ENCODE data around the gene KAT6B.

KAT6B gene

DNA sequence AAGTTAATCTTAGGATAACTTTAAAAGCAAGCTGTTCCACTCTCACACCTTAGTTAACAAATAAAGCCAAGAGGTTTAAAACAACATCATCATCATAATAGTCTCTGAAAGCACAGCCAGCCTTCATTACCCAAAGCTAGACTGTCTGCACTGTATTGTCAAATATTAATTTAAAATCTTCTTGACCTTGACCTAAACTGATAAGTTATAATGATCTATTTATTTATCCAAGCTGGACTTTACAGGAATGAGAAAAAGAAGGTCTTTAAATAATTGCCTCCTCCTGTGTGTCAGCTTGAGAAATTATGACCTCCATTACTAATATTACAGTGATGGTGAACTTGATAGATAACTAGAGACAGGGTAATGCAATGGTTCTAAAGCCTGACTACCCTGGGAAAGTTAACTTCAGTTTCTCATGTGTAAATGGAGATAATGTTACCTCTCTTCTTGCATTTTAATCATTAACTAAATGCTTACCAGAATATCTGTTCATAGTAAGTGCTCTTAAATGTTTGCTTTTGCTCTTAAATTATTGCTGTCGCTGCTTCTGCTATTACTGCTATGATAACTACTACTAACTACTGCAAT is 111.0 kb downstream of the KAT6B start:
- no peaks in the 10 kb centered on the region for H3K27me3 ChIP-seq (ENCODE audit: control insufficient read depth in 3 of 3, insufficient read depth in 3 of 3, low read depth in 1 of 3, low read length in 3 of 3)
- peaks cover 0 to 3% of the 10 kb centered on the region in 2 donors for H3K4me1 ChIP-seq (ENCODE audit: control insufficient read depth in 2 of 2, insufficient read depth in 1 of 2, low read depth in 1 of 2, low read length in 2 of 2)
- no peak overlapping the region for H2AFZ ChIP-seq (ENCODE audit: low read length)
- H3K36me3 ChIP-seq (replicated peaks in 1 of 2; ENCODE audit: control insufficient read depth in 2 of 2, insufficient read depth in 2 of 2, low read length in 2 of 2), result no peaks in the 10 kb centered on the region
- no peak overlapping the region for H3K4me2 ChIP-seq (ENCODE audit: insufficient read depth, low read length, poor library complexity, severe bottlenecking)
- no peak overlapping the region for H2BK12ac ChIP-seq (ENCODE audit: low read length)
- H2AK5ac ChIP-seq (ENCODE audit: low read depth, low read length), result no peak overlapping the region
- no peak overlapping the region for H3K27ac ChIP-seq (replicated peaks; ENCODE audit: low read length)
- H3K4ac ChIP-seq (ENCODE audit: low read length), result no peak overlapping the region
- H3K9me3 ChIP-seq (replicated peaks in 1 of 2; ENCODE audit: control insufficient read depth in 2 of 2, insufficient read depth in 1 of 2, low read depth in 1 of 2, low read length in 2 of 2), result no peaks in the 10 kb centered on the region
- WGBS, 2 donors (ENCODE audit: extremely low coverage in 2 of 2, insufficient read length in 2 of 2, insufficient replicate concordance in 1 of 2), result no CpG with 5 or more reads among the region's 1 CpG
- no peak overlapping the region for H3K23ac ChIP-seq (ENCODE audit: low read depth, low read length, poor library complexity)
- H2BK5ac ChIP-seq (ENCODE audit: low read length), result no peak overlapping the region
- DNase-seq (ENCODE audit: low spot score), result no peak
- no peak overlapping the region for H3K4me3 ChIP-seq (ENCODE audit: low read length in 2 of 2)
- H3K9ac ChIP-seq (ENCODE audit: low read depth, low read length, poor library complexity), result no peak overlapping the region
- no peak overlapping the region for H4K91ac ChIP-seq (ENCODE audit: low read depth, low read length, poor library complexity)
- no peak overlapping the region for H3K18ac ChIP-seq (ENCODE audit: low read length)
- no peak overlapping the region for H2BK120ac ChIP-seq (ENCODE audit: low read depth, low read length)
- no peak overlapping the region for H4K8ac ChIP-seq (ENCODE audit: low read depth, low read length)
- H2BK15ac ChIP-seq (ENCODE audit: low read length), result no peak overlapping the region
- H3K79me1 ChIP-seq (ENCODE audit: low read depth, low read length), result no peaks in the 10 kb centered on the region
- no peak overlapping the region for H3K14ac ChIP-seq (ENCODE audit: low read length)

DNA sequence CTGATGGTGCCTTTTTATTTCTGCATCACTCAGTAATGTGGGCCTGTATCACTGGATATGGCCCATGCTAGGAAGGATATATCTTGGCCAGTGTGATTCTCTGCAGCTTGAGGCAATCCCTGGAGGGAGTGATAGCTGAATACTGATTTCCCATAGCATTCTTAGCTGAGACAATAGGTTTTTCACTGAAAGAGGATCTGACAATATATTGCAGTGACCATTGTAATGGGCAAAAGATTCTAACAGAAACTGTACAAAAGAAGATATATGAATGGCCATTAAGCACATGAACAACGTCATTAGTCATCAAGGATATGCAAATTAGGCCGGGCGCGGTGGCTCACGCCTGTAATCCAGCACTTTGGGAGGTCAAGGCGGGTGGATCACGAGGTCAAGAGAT is 117.8 kb downstream of the KAT6B start:
- H4K8ac ChIP-seq (ENCODE audit: low read depth, low read length), result no peak overlapping the region
- no peak overlapping the region for H2AFZ ChIP-seq (ENCODE audit: low read length)
- no peak overlapping the region for H2BK12ac ChIP-seq (ENCODE audit: low read length)
- H3K4me1 ChIP-seq (ENCODE audit: control insufficient read depth in 2 of 2, insufficient read depth in 1 of 2, low read depth in 1 of 2, low read length in 2 of 2), result peaks cover 0 to 8% of the 10 kb centered on the region in 2 donors
- WGBS, 2 donors (ENCODE audit: extremely low coverage in 2 of 2, insufficient read length in 2 of 2, insufficient replicate concordance in 1 of 2), result no CpG with 5 or more reads among the region's 7 CpGs
- H3K36me3 ChIP-seq (replicated peaks in 1 of 2; ENCODE audit: control insufficient read depth in 2 of 2, insufficient read depth in 2 of 2, low read length in 2 of 2), result no peaks in the 10 kb centered on the region
- H3K4me3 ChIP-seq (ENCODE audit: low read length in 2 of 2), result no peak overlapping the region
- no peak overlapping the region for H3K9ac ChIP-seq (ENCODE audit: low read depth, low read length, poor library complexity)
- no peak overlapping the region for H3K18ac ChIP-seq (ENCODE audit: low read length)
- H3K79me1 ChIP-seq (ENCODE audit: low read depth, low read length), result no peaks in the 10 kb centered on the region
- H4K91ac ChIP-seq (ENCODE audit: low read depth, low read length, poor library complexity), result no peak overlapping the region
- H2BK15ac ChIP-seq (ENCODE audit: low read length), result no peak overlapping the region
- H3K23ac ChIP-seq (ENCODE audit: low read depth, low read length, poor library complexity), result no peak overlapping the region
- no peak overlapping the region for H3K4ac ChIP-seq (ENCODE audit: low read length)
- H3K14ac ChIP-seq (ENCODE audit: low read length), result no peak overlapping the region
- no peak overlapping the region for H2AK5ac ChIP-seq (ENCODE audit: low read depth, low read length)
- H2BK5ac ChIP-seq (ENCODE audit: low read length), result no peak overlapping the region
- no peak overlapping the region for H3K27ac ChIP-seq (replicated peaks; ENCODE audit: low read length)
- H2BK120ac ChIP-seq (ENCODE audit: low read depth, low read length), result no peak overlapping the region
- H3K9me3 ChIP-seq (replicated peaks in 1 of 2; ENCODE audit: control insufficient read depth in 2 of 2, insufficient read depth in 1 of 2, low read depth in 1 of 2, low read length in 2 of 2), result no peaks in the 10 kb centered on the region
- no peak for DNase-seq (ENCODE audit: low spot score)
- H3K27me3 ChIP-seq (ENCODE audit: control insufficient read depth in 3 of 3, insufficient read depth in 3 of 3, low read depth in 1 of 3, low read length in 3 of 3), result no peaks in the 10 kb centered on the region
- H3K4me2 ChIP-seq (ENCODE audit: insufficient read depth, low read length, poor library complexity, severe bottlenecking), result no peak overlapping the region

DNA sequence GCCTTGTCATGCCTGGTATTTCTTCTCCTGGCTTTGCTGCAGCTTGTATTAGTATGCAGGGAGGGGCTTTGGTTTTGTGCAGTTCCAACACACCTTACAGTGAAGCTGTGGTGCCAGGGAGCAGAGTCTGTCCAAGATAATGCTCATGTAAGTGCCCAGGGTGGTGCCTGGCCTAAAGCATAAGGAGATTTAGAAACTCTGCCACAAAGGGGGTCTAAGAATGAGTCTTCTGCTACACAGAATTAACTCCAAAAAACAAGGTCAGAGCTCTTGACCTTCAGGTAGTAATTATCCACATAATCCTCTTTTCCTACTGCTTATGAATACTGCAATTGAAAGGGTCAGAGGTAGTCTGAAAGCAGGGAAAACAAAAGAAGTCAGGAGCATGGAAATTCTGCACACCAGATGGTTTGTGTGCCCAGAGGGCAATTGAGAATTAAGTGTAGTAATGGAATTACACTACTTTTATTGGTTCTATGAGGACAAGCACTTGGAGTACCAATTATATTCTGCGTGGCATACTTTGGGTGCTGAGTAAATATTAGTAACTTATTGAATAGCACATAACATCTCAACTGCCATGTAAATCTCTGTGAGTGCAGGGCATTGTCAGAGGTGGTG is 121.5 kb downstream of the KAT6B start:
- H2AFZ ChIP-seq (ENCODE audit: low read length), result no peak overlapping the region
- H3K4me1 ChIP-seq (ENCODE audit: control insufficient read depth in 2 of 2, insufficient read depth in 1 of 2, low read depth in 1 of 2, low read length in 2 of 2), result peaks cover 0 to 8% of the 10 kb centered on the region in 2 donors
- no peak overlapping the region for H2BK120ac ChIP-seq (ENCODE audit: low read depth, low read length)
- H2BK5ac ChIP-seq (ENCODE audit: low read length), result no peak overlapping the region
- no peak overlapping the region for H2AK5ac ChIP-seq (ENCODE audit: low read depth, low read length)
- H3K27ac ChIP-seq (replicated peaks; ENCODE audit: low read length), result no peak overlapping the region
- H3K4me2 ChIP-seq (ENCODE audit: insufficient read depth, low read length, poor library complexity, severe bottlenecking), result no peak overlapping the region
- no peak overlapping the region for H3K14ac ChIP-seq (ENCODE audit: low read length)
- H4K91ac ChIP-seq (ENCODE audit: low read depth, low read length, poor library complexity), result no peak overlapping the region
- DNase-seq (ENCODE audit: low spot score), result no peak
- H3K18ac ChIP-seq (ENCODE audit: low read length), result no peak overlapping the region
- H3K4me3 ChIP-seq (ENCODE audit: low read length in 2 of 2), result no peak overlapping the region
- H3K9me3 ChIP-seq (replicated peaks in 1 of 2; ENCODE audit: control insufficient read depth in 2 of 2, insufficient read depth in 1 of 2, low read depth in 1 of 2, low read length in 2 of 2), result no peaks in the 10 kb centered on the region
- no peak overlapping the region for H3K4ac ChIP-seq (ENCODE audit: low read length)
- H3K23ac ChIP-seq (ENCODE audit: low read depth, low read length, poor library complexity), result no peak overlapping the region
- no peak overlapping the region for H4K8ac ChIP-seq (ENCODE audit: low read depth, low read length)
- H2BK12ac ChIP-seq (ENCODE audit: low read length), result no peak overlapping the region
- no peaks in the 10 kb centered on the region for H3K79me1 ChIP-seq (ENCODE audit: low read depth, low read length)
- H3K27me3 ChIP-seq (ENCODE audit: control insufficient read depth in 3 of 3, insufficient read depth in 3 of 3, low read depth in 1 of 3, low read length in 3 of 3), result no peaks in the 10 kb centered on the region
- no CpG with 5 or more reads among the region's 1 CpG for WGBS, 2 donors (ENCODE audit: extremely low coverage in 2 of 2, insufficient read length in 2 of 2, insufficient replicate concordance in 1 of 2)
- no peaks in the 10 kb centered on the region for H3K36me3 ChIP-seq (replicated peaks in 1 of 2; ENCODE audit: control insufficient read depth in 2 of 2, insufficient read depth in 2 of 2, low read length in 2 of 2)
- no peak overlapping the region for H3K9ac ChIP-seq (ENCODE audit: low read depth, low read length, poor library complexity)
- H2BK15ac ChIP-seq (ENCODE audit: low read length), result no peak overlapping the region

DNA sequence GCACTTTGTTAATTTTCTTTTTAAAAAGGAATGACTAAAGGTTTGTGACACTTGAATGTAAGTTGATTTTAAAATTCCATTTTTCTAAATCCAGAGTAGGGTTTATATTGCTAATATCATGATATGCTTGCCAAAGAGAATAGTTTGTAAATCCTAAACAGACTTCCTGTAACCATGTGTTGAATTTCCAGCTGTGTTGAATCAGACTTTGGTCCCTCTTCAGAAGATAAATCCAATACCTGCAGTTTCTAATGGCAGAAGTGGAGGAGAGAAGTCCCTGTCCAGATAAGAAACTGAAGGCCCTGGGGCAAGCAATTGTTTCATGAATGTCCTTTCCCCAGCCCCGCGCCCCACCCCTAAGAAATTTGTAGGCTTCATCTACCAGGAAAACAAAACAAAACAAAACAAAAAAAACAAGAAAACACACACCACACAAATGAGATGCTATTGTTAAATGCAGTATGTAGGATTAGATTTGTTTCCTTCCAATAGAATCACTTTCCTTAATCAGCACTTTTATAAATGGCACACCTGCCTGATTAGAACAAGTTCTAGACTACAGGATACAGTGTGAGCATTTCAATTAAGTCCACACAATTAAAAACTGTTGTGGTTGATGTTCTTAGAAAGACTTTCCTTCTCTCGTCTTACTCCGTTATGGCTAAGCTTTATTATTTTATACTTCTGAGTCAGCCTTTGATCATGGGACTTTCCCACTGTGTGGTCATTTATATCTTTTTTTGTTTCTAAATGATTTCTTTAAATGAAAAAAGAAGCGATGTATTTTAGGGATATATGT is 122.8 kb downstream of the KAT6B start:
- H3K4me2 ChIP-seq (ENCODE audit: insufficient read depth, low read length, poor library complexity, severe bottlenecking), result no peak overlapping the region
- H3K9ac ChIP-seq (ENCODE audit: low read depth, low read length, poor library complexity), result no peak overlapping the region
- no peaks in the 10 kb centered on the region for H3K79me1 ChIP-seq (ENCODE audit: low read depth, low read length)
- no peak overlapping the region for H2BK5ac ChIP-seq (ENCODE audit: low read length)
- H3K27me3 ChIP-seq (ENCODE audit: control insufficient read depth in 3 of 3, insufficient read depth in 3 of 3, low read depth in 1 of 3, low read length in 3 of 3), result no peaks in the 10 kb centered on the region
- peaks cover 0 to 5% of the 10 kb centered on the region in 2 donors for H3K4me1 ChIP-seq (ENCODE audit: control insufficient read depth in 2 of 2, insufficient read depth in 1 of 2, low read depth in 1 of 2, low read length in 2 of 2)
- H4K8ac ChIP-seq (ENCODE audit: low read depth, low read length), result no peak overlapping the region
- H3K14ac ChIP-seq (ENCODE audit: low read length), result no peak overlapping the region
- H2AK5ac ChIP-seq (ENCODE audit: low read depth, low read length), result no peak overlapping the region
- no peaks in the 10 kb centered on the region for H3K36me3 ChIP-seq (replicated peaks in 1 of 2; ENCODE audit: control insufficient read depth in 2 of 2, insufficient read depth in 2 of 2, low read length in 2 of 2)
- WGBS, 2 donors (ENCODE audit: extremely low coverage in 2 of 2, insufficient read length in 2 of 2, insufficient replicate concordance in 1 of 2), result 100% methylated on average over 1 of the region's 5 CpGs; no CpG with 5 or more reads in 1 of the 2 donors
- no peak overlapping the region for H2BK12ac ChIP-seq (ENCODE audit: low read length)
- H2AFZ ChIP-seq (ENCODE audit: low read length), result no peak overlapping the region
- no peak overlapping the region for H3K18ac ChIP-seq (ENCODE audit: low read length)
- H4K91ac ChIP-seq (ENCODE audit: low read depth, low read length, poor library complexity), result no peak overlapping the region
- no peak overlapping the region for H2BK15ac ChIP-seq (ENCODE audit: low read length)
- H3K4ac ChIP-seq (ENCODE audit: low read length), result no peak overlapping the region
- H2BK120ac ChIP-seq (ENCODE audit: low read depth, low read length), result no peak overlapping the region
- no peak overlapping the region for H3K23ac ChIP-seq (ENCODE audit: low read depth, low read length, poor library complexity)
- DNase-seq (ENCODE audit: low spot score), result no peak
- no peak overlapping the region for H3K4me3 ChIP-seq (ENCODE audit: low read length in 2 of 2)
- no peaks in the 10 kb centered on the region for H3K9me3 ChIP-seq (replicated peaks in 1 of 2; ENCODE audit: control insufficient read depth in 2 of 2, insufficient read depth in 1 of 2, low read depth in 1 of 2, low read length in 2 of 2)
- no peak overlapping the region for H3K27ac ChIP-seq (replicated peaks; ENCODE audit: low read length)
